ENCODE measurements around the gene TNNI2. TPM values are rescaled to one million over a fixed set of nuclear protein-coding genes. Genes with fewer than 3 reads are reported as not detected.

The TNNI2 gene
- total and polyA plus RNA-seq, 2 donors (not counting 1 experiment from before 2014, with no cell fraction given), result 2.9 to 12.9 TPM

GRCh38 chr11:1879941-1880720, 41.4 kb downstream of the TNNI2 start:
- H3K4me3 Mint-ChIP-seq, result peak overlapping the region; percentile 27
- no peaks in the 10 kb centered on the region for H3K9me3 Mint-ChIP-seq (ENCODE audit: insufficient read depth)
- H3K4me3 ChIP-seq (ENCODE audit: control extremely low read depth in 1 of 5, extremely low read depth in 1 of 5, insufficient read depth in 1 of 5, low read depth in 2 of 5, low read length in 4 of 5), result no peak overlapping the region
- H3K27me3 ChIP-seq (replicated peaks in 1 of 4; ENCODE audit: control extremely low read depth in 1 of 4, control insufficient read depth in 3 of 4, insufficient read depth in 4 of 4, low read length in 3 of 4), result no peaks in the 10 kb centered on the region
- peak overlapping the region in 1 of 2 donors; percentile 72 for H3K27ac ChIP-seq (ENCODE audit: low read length in 2 of 2)
- ChIA-PET POLR2A (no interaction called here), CTCF (interaction anchor here (0.5 to 3.3 kb wide), 2 partner anchors 21 to 28 kb away, joined by 4 to 104 read pairs; partner anchors contain the start of gene LSP1)
- H3K27me3 Mint-ChIP-seq, result no peaks in the 10 kb centered on the region
- peaks cover 100% of the 10 kb centered on the region for H4K20me1 ChIP-seq (ENCODE audit: control insufficient read depth, insufficient read depth, low read length, poor library complexity, severe bottlenecking)
- peak overlapping the region; percentile 80 for H3K27ac Mint-ChIP-seq
- peaks cover 36 to 66% of the 10 kb centered on the region in 2 donors for H3K4me1 ChIP-seq (ENCODE audit: control insufficient read depth in 2 of 2, insufficient read depth in 2 of 2, low read length in 2 of 2)
- intact Hi-C loops (cut with micrococcal nuclease), result loop anchor here (2.0 to 5.0 kb wide), 3 partner anchors 27 to 272 kb away; partner anchors contain the start of genes LSP1 and TNNT3
- 90% methylated on average over 31 of the region's 32 CpGs for WGBS (ENCODE audit: insufficient coverage)
- DNase-seq (no peak), ATAC-seq (ENCODE audit: low read depth) (no peak)
- H3K4me1 Mint-ChIP-seq, result peaks cover 53% of the 10 kb centered on the region
- H2AFZ ChIP-seq (ENCODE audit: insufficient read depth, low read depth, low read length, poor library complexity, severe bottlenecking), result no peak overlapping the region
- no peak overlapping the region for H3K9ac ChIP-seq (ENCODE audit: low read length)
- peaks cover 51% of the 10 kb centered on the region for H3K79me2 ChIP-seq (ENCODE audit: control insufficient read depth, insufficient read depth, low read length)
- peak overlapping the region; percentile 61 for H3K4me2 ChIP-seq (replicated peaks; ENCODE audit: low read depth, low read length, poor library complexity, severe bottlenecking)
- peaks cover 7 to 51% of the 10 kb centered on the region in 2 experiments for H3K36me3 ChIP-seq (replicated peaks in 1 of 2; ENCODE audit: control extremely low read depth in 1 of 2, control insufficient read depth in 1 of 2, extremely low read depth in 1 of 2, insufficient read depth in 2 of 2, low read length in 1 of 2)
- no peak for TF ChIP-seq EZH2 (IDR thresholded peaks at IDR 0.05; ENCODE audit: borderline replicate concordance, insufficient read depth, low read depth, low read length, poor library complexity, severe bottlenecking)
- TF ChIP-seq, protein P1, sequence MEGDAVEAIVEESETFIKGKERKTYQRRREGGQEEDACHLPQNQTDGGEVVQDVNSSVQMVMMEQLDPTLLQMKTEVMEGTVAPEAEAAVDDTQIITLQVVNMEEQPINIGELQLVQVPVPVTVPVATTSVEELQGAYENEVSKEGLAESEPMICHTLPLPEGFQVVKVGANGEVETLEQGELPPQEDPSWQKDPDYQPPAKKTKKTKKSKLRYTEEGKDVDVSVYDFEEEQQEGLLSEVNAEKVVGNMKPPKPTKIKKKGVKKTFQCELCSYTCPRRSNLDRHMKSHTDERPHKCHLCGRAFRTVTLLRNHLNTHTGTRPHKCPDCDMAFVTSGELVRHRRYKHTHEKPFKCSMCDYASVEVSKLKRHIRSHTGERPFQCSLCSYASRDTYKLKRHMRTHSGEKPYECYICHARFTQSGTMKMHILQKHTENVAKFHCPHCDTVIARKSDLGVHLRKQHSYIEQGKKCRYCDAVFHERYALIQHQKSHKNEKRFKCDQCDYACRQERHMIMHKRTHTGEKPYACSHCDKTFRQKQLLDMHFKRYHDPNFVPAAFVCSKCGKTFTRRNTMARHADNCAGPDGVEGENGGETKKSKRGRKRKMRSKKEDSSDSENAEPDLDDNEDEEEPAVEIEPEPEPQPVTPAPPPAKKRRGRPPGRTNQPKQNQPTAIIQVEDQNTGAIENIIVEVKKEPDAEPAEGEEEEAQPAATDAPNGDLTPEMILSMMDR (IDR thresholded peaks at IDR 0.05), result no peak
- H3K9me3 ChIP-seq (ENCODE audit: control extremely low read depth in 1 of 3, control insufficient read depth in 2 of 3, insufficient read depth in 1 of 3, low read length in 2 of 3), result no peaks in the 10 kb centered on the region
